Parathyroid adenoma (tissue), 2 donors: ENCODE measurements around the gene ALX4.

ENCODE experiments used
- H2AFZ ChIP-seq: fragments of 300-600 bp; sonication (generic); one replicate; pipeline ENCODE4 v1.7.0; 2017; ENCODE audit warnings: antibody characterized with exemption, mild to moderate bottlenecking
- H3K27ac ChIP-seq: fragments of 300-600 bp; sonication (generic); one replicate; pipeline ENCODE4 v1.7.0; 2017
- H3K27me3 ChIP-seq: fragments of 300-600 bp; sonication (generic); one replicate; pipeline ENCODE4 v1.7.0; 2017; ENCODE audit warnings: low read length; ENCODE audit not compliant: control insufficient read depth, insufficient read depth
- H3K36me3 ChIP-seq: fragments of 300-600 bp; sonication (generic); one replicate; pipeline ENCODE4 v1.7.0; 2017; ENCODE audit warnings: low read length; ENCODE audit not compliant: control insufficient read depth, insufficient read depth
- H3K4me1 ChIP-seq: fragments of 300-600 bp; sonication (generic); one replicate; pipeline ENCODE4 v1.7.0; 2017; ENCODE audit warnings: control low read depth
- H3K4me2 ChIP-seq: fragments of 300-600 bp; sonication (generic); one replicate; pipeline ENCODE4 v1.7.0; 2017; ENCODE audit warnings: low read length
- H3K4me3 ChIP-seq: fragments of 300-600 bp; sonication (generic); one replicate; pipeline ENCODE4 v1.7.0; 2017; ENCODE audit warnings: low read depth, low read length
- H3K79me2 ChIP-seq: fragments of 300-600 bp; sonication (generic); one replicate; pipeline ENCODE4 v1.7.0; 2017; ENCODE audit warnings: control low read depth
- H3K9ac ChIP-seq: fragments of 300-600 bp; sonication (generic); one replicate; pipeline ENCODE4 v1.7.0; 2017; ENCODE audit warnings: mild to moderate bottlenecking
- H3K9me3 ChIP-seq: fragments of 300-600 bp; sonication (generic); one replicate; pipeline ENCODE4 v1.7.0; 2017; ENCODE audit warnings: low read length; ENCODE audit not compliant: control insufficient read depth
- TF ChIP-seq, protein P1 (sequence below): fragments of 300-600 bp; sonication (generic); IDR thresholded peaks from one replicate; pipeline ENCODE4 v1.7.0; 2017; ENCODE audit warnings: antibody characterized with exemption, mild to moderate bottlenecking
- donor health status: primary hyperparathyroidism.

Gene ALX4

GRCh38 chr11:44327730-44328129 lies 17.8 kb upstream of the ALX4 start:
- Histone ChIP-seq H3K4me1 (no peaks in the 10 kb centered on the region), H3K9me3 (no peaks in the 10 kb centered on the region), H3K36me3 (no peaks in the 10 kb centered on the region), H3K9ac (no peak overlapping the region), H3K79me2 (no peaks in the 10 kb centered on the region), H3K4me2 (no peak overlapping the region), H3K27me3 (no peaks in the 10 kb centered on the region), H3K4me3 (no peak overlapping the region), H2AFZ (no peak overlapping the region), H3K27ac (no peak overlapping the region)
- TF ChIP-seq, protein P1, sequence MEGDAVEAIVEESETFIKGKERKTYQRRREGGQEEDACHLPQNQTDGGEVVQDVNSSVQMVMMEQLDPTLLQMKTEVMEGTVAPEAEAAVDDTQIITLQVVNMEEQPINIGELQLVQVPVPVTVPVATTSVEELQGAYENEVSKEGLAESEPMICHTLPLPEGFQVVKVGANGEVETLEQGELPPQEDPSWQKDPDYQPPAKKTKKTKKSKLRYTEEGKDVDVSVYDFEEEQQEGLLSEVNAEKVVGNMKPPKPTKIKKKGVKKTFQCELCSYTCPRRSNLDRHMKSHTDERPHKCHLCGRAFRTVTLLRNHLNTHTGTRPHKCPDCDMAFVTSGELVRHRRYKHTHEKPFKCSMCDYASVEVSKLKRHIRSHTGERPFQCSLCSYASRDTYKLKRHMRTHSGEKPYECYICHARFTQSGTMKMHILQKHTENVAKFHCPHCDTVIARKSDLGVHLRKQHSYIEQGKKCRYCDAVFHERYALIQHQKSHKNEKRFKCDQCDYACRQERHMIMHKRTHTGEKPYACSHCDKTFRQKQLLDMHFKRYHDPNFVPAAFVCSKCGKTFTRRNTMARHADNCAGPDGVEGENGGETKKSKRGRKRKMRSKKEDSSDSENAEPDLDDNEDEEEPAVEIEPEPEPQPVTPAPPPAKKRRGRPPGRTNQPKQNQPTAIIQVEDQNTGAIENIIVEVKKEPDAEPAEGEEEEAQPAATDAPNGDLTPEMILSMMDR, result no peak

DNA sequence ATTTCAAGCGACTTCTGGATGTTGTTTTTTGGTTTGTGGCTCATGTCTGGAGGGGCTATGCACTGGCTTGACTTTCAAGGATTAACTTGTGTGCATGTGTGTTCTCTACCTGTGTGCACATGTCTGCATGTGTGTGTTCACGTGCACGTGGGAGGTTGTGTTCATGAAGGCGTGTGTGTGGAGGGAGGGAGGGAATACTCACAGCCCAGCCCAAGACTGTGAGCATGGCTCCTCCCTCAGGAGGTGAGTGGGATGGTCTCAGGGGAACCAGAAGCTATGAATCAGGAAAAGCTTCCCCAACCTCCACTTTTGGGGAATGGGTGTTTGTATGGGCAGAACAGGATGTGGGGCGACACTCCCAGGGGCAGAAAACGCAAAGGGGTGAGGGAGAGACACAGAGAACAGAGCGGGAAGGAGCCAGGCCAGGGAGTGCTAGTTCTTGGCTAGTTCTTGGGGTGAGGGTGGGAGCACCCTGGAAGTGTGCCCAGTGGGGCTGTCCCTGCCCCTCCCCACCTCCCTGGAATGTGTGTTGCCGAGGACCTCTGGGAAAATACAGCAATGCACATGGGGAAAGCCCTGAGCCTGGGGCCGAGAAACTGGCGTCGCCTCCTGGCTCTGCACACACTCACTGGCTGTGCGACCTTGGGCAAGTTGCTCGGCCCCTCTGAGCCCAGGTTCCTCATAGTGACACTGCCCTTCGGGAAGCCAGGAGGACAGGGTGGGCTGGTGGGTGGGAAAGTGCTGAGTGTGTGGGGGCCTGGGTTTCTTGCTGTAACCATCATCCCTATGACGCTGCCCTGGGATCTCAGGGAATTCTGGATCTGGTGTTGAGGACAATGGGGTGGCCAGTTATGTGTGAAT lies 16.9 kb upstream of the ALX4 start:
- H3K4me3 ChIP-seq, result no peak overlapping the region
- H3K27me3 ChIP-seq, result no peaks in the 10 kb centered on the region
- H3K27ac ChIP-seq, result no peak overlapping the region
- H3K9me3 ChIP-seq, result no peaks in the 10 kb centered on the region
- H2AFZ ChIP-seq, result no peak overlapping the region
- H3K9ac ChIP-seq, result no peak overlapping the region
- no peaks in the 10 kb centered on the region for H3K79me2 ChIP-seq
- H3K36me3 ChIP-seq, result no peaks in the 10 kb centered on the region
- TF ChIP-seq, protein P1, result no peak
- H3K4me2 ChIP-seq, result no peak overlapping the region
- no peaks in the 10 kb centered on the region for H3K4me1 ChIP-seq

DNA sequence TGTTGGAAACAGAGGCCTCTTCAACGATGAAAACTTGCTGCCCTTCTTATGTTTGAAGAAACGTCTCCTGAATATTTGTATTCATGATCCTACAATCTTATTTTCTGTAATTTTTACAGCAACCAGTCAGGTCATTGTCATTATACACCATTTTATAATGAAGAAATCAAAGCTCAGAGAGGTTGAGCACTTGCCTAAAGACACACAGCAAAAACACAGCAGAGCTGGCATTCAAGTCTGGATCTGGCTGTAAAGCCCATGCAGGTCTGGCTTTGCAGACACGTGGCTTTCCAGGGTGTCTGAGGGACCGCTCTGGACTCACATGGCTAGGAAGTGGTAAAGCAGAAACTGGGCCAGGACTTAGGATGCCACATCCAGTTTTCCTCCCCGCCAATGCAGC lies 15.8 kb upstream of the ALX4 start:
- H3K9me3 ChIP-seq, result no peaks in the 10 kb centered on the region
- H3K27ac ChIP-seq, result no peak overlapping the region
- H3K36me3 ChIP-seq, result no peaks in the 10 kb centered on the region
- H3K4me1 ChIP-seq, result no peaks in the 10 kb centered on the region
- H3K79me2 ChIP-seq, result no peaks in the 10 kb centered on the region
- no peak overlapping the region for H3K4me3 ChIP-seq
- no peaks in the 10 kb centered on the region for H3K27me3 ChIP-seq
- no peak overlapping the region for H3K4me2 ChIP-seq
- no peak overlapping the region for H2AFZ ChIP-seq
- TF ChIP-seq, protein P1, result no peak
- no peak overlapping the region for H3K9ac ChIP-seq

DNA sequence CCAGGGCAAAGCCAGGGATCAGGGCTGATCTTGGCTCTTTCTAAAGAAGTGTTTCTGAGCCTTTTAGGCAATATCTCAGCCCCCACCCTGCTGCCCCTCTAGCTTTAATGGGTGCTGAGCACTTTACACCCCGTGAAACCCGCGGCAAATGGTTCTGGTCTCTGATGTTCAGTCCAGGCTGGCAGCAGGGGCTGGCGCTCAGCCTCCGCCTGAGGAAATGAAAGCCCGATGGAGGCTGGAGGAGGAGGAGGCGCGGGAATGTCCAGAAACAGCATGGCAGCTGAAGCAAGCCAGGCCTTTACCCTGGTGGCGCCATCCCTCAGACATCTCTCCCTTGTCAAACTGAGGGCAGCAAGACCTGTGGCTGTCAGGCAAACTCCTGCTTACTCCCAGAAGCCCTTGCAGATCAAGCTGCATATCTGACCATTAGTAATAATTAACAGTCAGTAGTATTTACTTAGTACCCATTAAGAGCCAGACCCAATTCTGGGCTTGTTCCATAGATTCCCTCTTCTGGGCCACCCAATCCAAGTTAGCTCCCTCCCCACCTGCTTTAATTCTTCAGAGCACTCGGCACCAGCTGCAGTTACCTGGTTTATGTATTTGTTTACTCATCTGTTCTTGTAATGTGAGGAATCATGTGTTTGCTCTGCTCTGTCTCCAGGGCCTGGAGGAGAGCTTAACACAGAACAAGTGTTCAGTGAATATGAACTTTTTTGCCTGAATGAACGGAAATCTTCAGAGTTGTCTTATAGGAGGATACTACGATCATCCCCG lies 15.0 kb upstream of the ALX4 start:
- TF ChIP-seq, protein P1, result no peak
- Histone ChIP-seq H3K36me3 (no peaks in the 10 kb centered on the region), H3K9me3 (no peaks in the 10 kb centered on the region), H3K27ac (no peak overlapping the region), H3K79me2 (no peaks in the 10 kb centered on the region), H3K9ac (no peak overlapping the region), H3K4me1 (no peaks in the 10 kb centered on the region), H3K4me2 (no peak overlapping the region), H3K4me3 (no peak overlapping the region), H2AFZ (no peak overlapping the region), H3K27me3 (no peaks in the 10 kb centered on the region)
